ENCODE measurements around the gene CFAP20.

Gene CFAP20

DNA sequence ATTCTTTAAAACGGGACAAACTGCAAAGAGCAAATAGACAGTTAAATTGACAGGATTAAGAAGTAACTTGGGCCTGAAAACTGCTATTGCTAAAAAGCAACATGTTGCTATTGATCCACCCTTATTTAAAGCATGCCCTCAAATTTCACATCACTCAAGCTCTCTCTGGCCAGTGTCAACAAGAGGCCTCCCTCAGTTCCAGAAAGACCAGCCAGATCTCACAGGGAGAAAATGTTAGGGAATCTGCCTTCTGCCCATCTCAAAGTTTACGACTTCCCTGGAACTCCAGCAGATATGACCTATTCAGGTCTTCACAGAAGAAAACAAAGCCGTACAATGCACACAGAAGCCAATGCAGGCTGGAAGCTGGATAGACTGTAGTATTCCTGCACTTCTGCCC is 8.9 kb downstream of the CFAP20 start:
- Histone ChIP-seq H3K9me2 (ENCODE audit: low read depth, low read length) (no peaks in the 10 kb centered on the region), H3K4me1 (ENCODE audit: insufficient read depth, low read length, severe bottlenecking) (peaks cover 8% of the 10 kb centered on the region), H3K36me3 (ENCODE audit: insufficient read depth, low read length) (peaks cover 19% of the 10 kb centered on the region), H3K9me3 (ENCODE audit: low read length) (no peaks in the 10 kb centered on the region), H3K27me3 (ENCODE audit: insufficient read depth, low read length) (no peaks in the 10 kb centered on the region), H4K20me1 (ENCODE audit: insufficient read depth, low read length) (no peaks in the 10 kb centered on the region; the same call in 1 of the 2 replicates), H3K79me2 (ENCODE audit: insufficient read depth, low read length) (peaks cover 39% of the 10 kb centered on the region), H3F3A (ENCODE audit: insufficient read depth, low read length) (no peaks in the 10 kb centered on the region), H3K4me2 (ENCODE audit: low read length) (no peak overlapping the region), H2AFZ (ENCODE audit: low read length) (no peak overlapping the region), H3K4me3 (ENCODE audit: low read depth, low read length, poor library complexity, severe bottlenecking) (no peak overlapping the region), H3K27ac (ENCODE audit: low read depth, low read length, poor library complexity, severe bottlenecking) (no peak overlapping the region), H3K9ac (ENCODE audit: low read length) (no peak overlapping the region)
- no peak for TF ChIP-seq EZH2 (IDR thresholded peaks at IDR 0.05; ENCODE audit: borderline replicate concordance, low read length)
- TF ChIP-seq, protein P1, sequence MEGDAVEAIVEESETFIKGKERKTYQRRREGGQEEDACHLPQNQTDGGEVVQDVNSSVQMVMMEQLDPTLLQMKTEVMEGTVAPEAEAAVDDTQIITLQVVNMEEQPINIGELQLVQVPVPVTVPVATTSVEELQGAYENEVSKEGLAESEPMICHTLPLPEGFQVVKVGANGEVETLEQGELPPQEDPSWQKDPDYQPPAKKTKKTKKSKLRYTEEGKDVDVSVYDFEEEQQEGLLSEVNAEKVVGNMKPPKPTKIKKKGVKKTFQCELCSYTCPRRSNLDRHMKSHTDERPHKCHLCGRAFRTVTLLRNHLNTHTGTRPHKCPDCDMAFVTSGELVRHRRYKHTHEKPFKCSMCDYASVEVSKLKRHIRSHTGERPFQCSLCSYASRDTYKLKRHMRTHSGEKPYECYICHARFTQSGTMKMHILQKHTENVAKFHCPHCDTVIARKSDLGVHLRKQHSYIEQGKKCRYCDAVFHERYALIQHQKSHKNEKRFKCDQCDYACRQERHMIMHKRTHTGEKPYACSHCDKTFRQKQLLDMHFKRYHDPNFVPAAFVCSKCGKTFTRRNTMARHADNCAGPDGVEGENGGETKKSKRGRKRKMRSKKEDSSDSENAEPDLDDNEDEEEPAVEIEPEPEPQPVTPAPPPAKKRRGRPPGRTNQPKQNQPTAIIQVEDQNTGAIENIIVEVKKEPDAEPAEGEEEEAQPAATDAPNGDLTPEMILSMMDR (IDR thresholded peaks at IDR 0.05; ENCODE audit: low read length) = no peak

- Histone ChIP-seq H3K9me3 (ENCODE audit: low read length) (no peaks in the 10 kb centered on the region), H3K9ac (ENCODE audit: low read length) (no peak overlapping the region), H3K27me3 (ENCODE audit: insufficient read depth, low read length) (no peaks in the 10 kb centered on the region), H3F3A (ENCODE audit: insufficient read depth, low read length) (no peaks in the 10 kb centered on the region), H3K4me1 (ENCODE audit: insufficient read depth, low read length, severe bottlenecking) (peaks cover 8% of the 10 kb centered on the region), H3K4me3 (ENCODE audit: low read depth, low read length, poor library complexity, severe bottlenecking) (no peak overlapping the region), H3K9me2 (ENCODE audit: low read depth, low read length) (no peaks in the 10 kb centered on the region), H2AFZ (ENCODE audit: low read length) (no peak overlapping the region), H3K79me2 (ENCODE audit: insufficient read depth, low read length) (peaks cover 31% of the 10 kb centered on the region), H3K4me2 (ENCODE audit: low read length) (no peak overlapping the region), H3K36me3 (ENCODE audit: insufficient read depth, low read length) (peaks cover 27% of the 10 kb centered on the region), H4K20me1 (ENCODE audit: insufficient read depth, low read length) (no peaks in the 10 kb centered on the region; the same call in 1 of the 2 replicates), H3K27ac (ENCODE audit: low read depth, low read length, poor library complexity, severe bottlenecking) (no peak overlapping the region)
- TF ChIP-seq, protein P1 (IDR thresholded peaks at IDR 0.05; ENCODE audit: low read length) = no peak
- no peak for TF ChIP-seq EZH2 (IDR thresholded peaks at IDR 0.05; ENCODE audit: borderline replicate concordance, low read length)
Observed at GRCh38 chr16:58119509-58119845, 9.7 kb downstream of the CFAP20 start.

DNA sequence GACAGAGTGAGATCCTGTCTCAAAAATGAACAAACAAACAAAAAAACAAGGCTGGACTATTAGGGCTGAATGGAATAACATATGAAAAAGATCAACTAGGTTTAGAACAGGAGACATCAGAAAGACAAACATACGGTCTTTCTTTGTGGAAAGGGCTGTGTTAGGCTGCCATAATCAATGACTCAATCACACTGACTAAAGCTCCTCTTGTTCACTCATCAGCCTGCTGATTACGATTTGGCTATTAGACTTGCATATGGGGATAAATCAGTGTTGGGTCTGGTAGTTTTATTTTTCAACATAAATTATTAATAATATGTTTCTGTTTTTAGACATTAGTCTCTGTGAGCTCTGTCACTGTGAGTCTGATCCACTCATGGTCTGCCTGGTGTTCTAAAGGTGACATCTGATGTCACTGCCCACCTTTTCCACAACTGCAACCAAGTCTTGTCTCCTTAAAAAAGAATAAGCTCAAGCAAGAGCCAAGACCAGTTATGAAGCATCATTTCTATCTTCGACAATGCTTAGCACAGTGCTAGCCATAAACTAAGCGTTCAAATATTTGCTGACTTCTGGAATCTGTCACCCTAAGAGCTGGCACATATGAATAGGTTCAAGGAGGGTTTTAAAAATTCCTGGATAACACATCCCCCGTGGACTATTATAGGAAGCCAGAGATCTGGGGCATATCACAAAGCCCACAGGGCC is 10.2 kb downstream of the CFAP20 start:
- Histone ChIP-seq H3K4me3 (ENCODE audit: low read depth, low read length, poor library complexity, severe bottlenecking) (no peak overlapping the region), H3K9me2 (ENCODE audit: low read depth, low read length) (no peaks in the 10 kb centered on the region), H3F3A (ENCODE audit: insufficient read depth, low read length) (no peaks in the 10 kb centered on the region), H3K27me3 (ENCODE audit: insufficient read depth, low read length) (no peaks in the 10 kb centered on the region), H3K9me3 (ENCODE audit: low read length) (no peaks in the 10 kb centered on the region), H3K4me2 (ENCODE audit: low read length) (no peak overlapping the region), H2AFZ (ENCODE audit: low read length) (no peak overlapping the region), H3K79me2 (ENCODE audit: insufficient read depth, low read length) (peaks cover 26% of the 10 kb centered on the region), H3K36me3 (ENCODE audit: insufficient read depth, low read length) (peaks cover 32% of the 10 kb centered on the region), H3K27ac (ENCODE audit: low read depth, low read length, poor library complexity, severe bottlenecking) (no peak overlapping the region), H4K20me1 (ENCODE audit: insufficient read depth, low read length) (no peaks in the 10 kb centered on the region; the same call in 1 of the 2 replicates), H3K9ac (ENCODE audit: low read length) (no peak overlapping the region), H3K4me1 (ENCODE audit: insufficient read depth, low read length, severe bottlenecking) (peaks cover 8% of the 10 kb centered on the region)
- no peak for TF ChIP-seq EZH2 (IDR thresholded peaks at IDR 0.05; ENCODE audit: borderline replicate concordance, low read length)
- TF ChIP-seq, protein P1 (IDR thresholded peaks at IDR 0.05; ENCODE audit: low read length) = no peak
